Adipocyte (in vitro differentiated cells): Measurements from ENCODE around the gene HMCES.
A peak's percentile ranks its signal among the peaks of the same experiment; 100 is the strongest.

Experiments used
- DNase-seq: peaks from one replicate; pipeline ENCODE4 v3.0.0-alpha.2; 2015; ENCODE audit warnings: low read depth
- H3K27me3 ChIP-seq: replicated peaks from 2 replicates; pipeline ENCODE4 v1.7.0; 2013; ENCODE audit warnings: mild to moderate bottlenecking, low read length, moderate library complexity; ENCODE audit not compliant: control insufficient read depth, insufficient read depth
- H3K36me3 ChIP-seq: 2 replicates; pipeline ENCODE4 v1.7.0; 2013; ENCODE audit warnings: low read length, mild to moderate bottlenecking, moderate library complexity; ENCODE audit not compliant: control insufficient read depth, insufficient read depth, severe bottlenecking
- H3K4me1 ChIP-seq: 2 replicates; pipeline ENCODE4 v1.7.0; 2013; ENCODE audit warnings: mild to moderate bottlenecking, low read length, moderate library complexity; ENCODE audit not compliant: control insufficient read depth, insufficient read depth
- H3K4me3 ChIP-seq: 2 replicates; pipeline ENCODE4 v1.7.0; 2013; ENCODE audit warnings: mild to moderate bottlenecking, low read length, moderate library complexity
- H3K9ac ChIP-seq: 2 replicates; pipeline ENCODE4 v1.7.0; 2013; ENCODE audit warnings: mild to moderate bottlenecking, low read length, moderate library complexity
- H3K9me3 ChIP-seq: 2 replicates; pipeline ENCODE4 v1.7.0; 2013; ENCODE audit warnings: mild to moderate bottlenecking, low read length, moderate library complexity; ENCODE audit not compliant: control insufficient read depth

HMCES gene

GRCh38 chr3:129316248-129317013 lies 37.8 kb downstream of the HMCES start:
- Histone ChIP-seq H3K4me3 (peak overlapping the region; percentile 88), H3K27me3 (no peaks in the 10 kb centered on the region)

GRCh38 chr3:129317014-129317771 lies 38.5 kb downstream of the HMCES start:
- peak overlapping the region; percentile 92 for H3K9ac ChIP-seq
- peak overlapping the region; percentile 88 for H3K4me3 ChIP-seq
- H3K36me3 ChIP-seq: peaks cover 8% of the 10 kb centered on the region
- no peaks in the 10 kb centered on the region for H3K9me3 ChIP-seq
- peaks cover 15% of the 10 kb centered on the region for H3K4me1 ChIP-seq
- DNase-seq: no peak
- no peaks in the 10 kb centered on the region for H3K27me3 ChIP-seq

More at GRCh38 chr3:129316248-129317013, 37.8 kb downstream of the HMCES start:
- Histone ChIP-seq H3K9me3 (no peaks in the 10 kb centered on the region), H3K4me1 (peaks cover 15% of the 10 kb centered on the region), H3K9ac (peak overlapping the region; percentile 92), H3K36me3 (peaks cover 8% of the 10 kb centered on the region)
- DNase-seq: peak; percentile 89

- Histone ChIP-seq H3K4me1 (peaks cover 15% of the 10 kb centered on the region), H3K9ac (peak overlapping the region; percentile 17), H3K4me3 (no peak overlapping the region), H3K9me3 (no peaks in the 10 kb centered on the region), H3K36me3 (peaks cover 8% of the 10 kb centered on the region), H3K27me3 (no peaks in the 10 kb centered on the region)
- DNase-seq: no peak
Observed at GRCh38 chr3:129317848-129318247, 39.2 kb downstream of the HMCES start.

GRCh38 chr3:129318921-129319320 lies 40.3 kb downstream of the HMCES start:
- peaks cover 10% of the 10 kb centered on the region for H3K4me1 ChIP-seq
- peaks cover 8% of the 10 kb centered on the region for H3K36me3 ChIP-seq
- H3K9me3 ChIP-seq: no peaks in the 10 kb centered on the region
- H3K4me3 ChIP-seq: no peak overlapping the region
- DNase-seq: no peak
- no peaks in the 10 kb centered on the region for H3K27me3 ChIP-seq
- no peak overlapping the region for H3K9ac ChIP-seq

- no peak overlapping the region for H3K4me3 ChIP-seq
- peaks cover 8% of the 10 kb centered on the region for H3K36me3 ChIP-seq
- no peaks in the 10 kb centered on the region for H3K9me3 ChIP-seq
- DNase-seq: no peak
- no peaks in the 10 kb centered on the region for H3K4me1 ChIP-seq
- H3K9ac ChIP-seq: no peak overlapping the region
- no peaks in the 10 kb centered on the region for H3K27me3 ChIP-seq
Observed at GRCh38 chr3:129320261-129320660, 41.6 kb downstream of the HMCES start.

GRCh38 chr3:129320825-129321487 lies 42.3 kb downstream of the HMCES start:
- Histone ChIP-seq H3K4me1 (no peaks in the 10 kb centered on the region), H3K4me3 (no peak overlapping the region), H3K9me3 (no peaks in the 10 kb centered on the region), H3K27me3 (no peaks in the 10 kb centered on the region), H3K9ac (no peak overlapping the region), H3K36me3 (peaks cover 8% of the 10 kb centered on the region)
- DNase-seq: no peak

GRCh38 chr3:129321887-129322286 lies 43.2 kb downstream of the HMCES start:
- H3K9me3 ChIP-seq: no peaks in the 10 kb centered on the region
- H3K9ac ChIP-seq: no peak overlapping the region
- H3K36me3 ChIP-seq: peaks cover 8% of the 10 kb centered on the region
- H3K27me3 ChIP-seq: no peaks in the 10 kb centered on the region
- DNase-seq: no peak
- no peak overlapping the region for H3K4me3 ChIP-seq
- no peaks in the 10 kb centered on the region for H3K4me1 ChIP-seq

- Histone ChIP-seq H3K4me1 (no peaks in the 10 kb centered on the region), H3K4me3 (no peak overlapping the region), H3K27me3 (no peaks in the 10 kb centered on the region), H3K9ac (no peak overlapping the region), H3K9me3 (no peaks in the 10 kb centered on the region), H3K36me3 (peaks cover 8% of the 10 kb centered on the region)
- no peak for DNase-seq
Observed at GRCh38 chr3:129323651-129324294, 45.1 kb downstream of the HMCES start.

- Histone ChIP-seq H3K9ac (no peak overlapping the region), H3K9me3 (no peaks in the 10 kb centered on the region), H3K36me3 (peaks cover 8% of the 10 kb centered on the region), H3K27me3 (no peaks in the 10 kb centered on the region), H3K4me1 (no peaks in the 10 kb centered on the region), H3K4me3 (no peak overlapping the region)
- no peak for DNase-seq
Observed at GRCh38 chr3:129324855-129325254, 46.2 kb downstream of the HMCES start.

- Histone ChIP-seq H3K4me3 (no peak overlapping the region), H3K4me1 (no peaks in the 10 kb centered on the region), H3K9ac (no peak overlapping the region), H3K36me3 (peaks cover 6% of the 10 kb centered on the region), H3K27me3 (no peaks in the 10 kb centered on the region), H3K9me3 (no peaks in the 10 kb centered on the region)
- DNase-seq: no peak
Observed at GRCh38 chr3:129325383-129325782, 46.7 kb downstream of the HMCES start.

- Histone ChIP-seq H3K27me3 (no peaks in the 10 kb centered on the region), H3K9me3 (no peaks in the 10 kb centered on the region), H3K4me3 (no peak overlapping the region), H3K36me3 (peaks cover 3% of the 10 kb centered on the region), H3K9ac (no peak overlapping the region), H3K4me1 (no peaks in the 10 kb centered on the region)
- DNase-seq: no peak
Observed at GRCh38 chr3:129326138-129326537, 47.5 kb downstream of the HMCES start.
